Endothelial cell (in vitro differentiated cells): ENCODE data around the gene SEC61A2. TPM values are rescaled to one million over a fixed set of nuclear protein-coding genes. Genes with fewer than 3 reads are reported as not detected.
A peak's percentile ranks its signal among the peaks of the same experiment; 100 is the strongest.

Experiments used
- DNase-seq: peaks from one replicate; pipeline ENCODE4 v3.0.0; 2021; ENCODE audit warnings: low spot score
- H3K27ac Mint-ChIP-seq: one replicate; pipeline ENCODE4 v1.8.0; 2021; ENCODE audit warnings: mixed read lengths, inconsistent platforms; ENCODE audit not compliant: unreplicated experiment
- H3K27me3 Mint-ChIP-seq: one replicate; pipeline ENCODE4 v1.8.0; 2021; ENCODE audit warnings: mild to moderate bottlenecking, moderate library complexity, mixed read lengths, inconsistent platforms; ENCODE audit not compliant: unreplicated experiment
- H3K36me3 Mint-ChIP-seq: one replicate; pipeline ENCODE4 v1.8.0; 2021; ENCODE audit warnings: mild to moderate bottlenecking, low read depth, mixed read lengths, inconsistent platforms; ENCODE audit not compliant: unreplicated experiment
- H3K4me1 Mint-ChIP-seq: one replicate; pipeline ENCODE4 v1.8.0; 2021; ENCODE audit warnings: mild to moderate bottlenecking, mixed read lengths, inconsistent platforms; ENCODE audit not compliant: unreplicated experiment
- H3K4me3 Mint-ChIP-seq: one replicate; pipeline ENCODE4 v1.8.0; 2021; ENCODE audit warnings: mild to moderate bottlenecking, mixed read lengths, inconsistent platforms; ENCODE audit not compliant: unreplicated experiment
- H3K9me3 Mint-ChIP-seq: one replicate; pipeline ENCODE4 v1.8.0; 2021; ENCODE audit warnings: mixed read lengths, inconsistent platforms; ENCODE audit not compliant: unreplicated experiment
- CTCF ChIP-seq: fragments of 200-600 bp; sonication (generic); IDR thresholded peaks from one replicate; pipeline ENCODE4 v1.5.0; 2021; ENCODE audit warnings: antibody characterized with exemption; ENCODE audit not compliant: unreplicated experiment
- long read RNA-seq: library from polyadenylated mRNA; unstranded; transcript quantifications from one replicate; pipeline ENCODE4 v2.0.0, GENCODE V29; 2020; ENCODE audit not compliant: unreplicated experiment
- total RNA-seq: library from RNA; stranded (reverse); fragmentation: NEBNext Ultra II Directional; extraction: Animal tissue kit (Norgen Biotek cat#: 25700); gene quantifications from one replicate; pipeline ENCODE4 v1.2.1, GENCODE V29; 2021; ENCODE audit not compliant: unreplicated experiment

Gene SEC61A2
- 9.9 TPM for total RNA-seq
- long read RNA-seq, transcript SEC61A2-201 (12 exons, 1,893 nt) = major isoform, 6 of 8 reads
- long read RNA-seq, partial matches to known transcripts = 0 of 8 reads
- long read RNA-seq, other reads (novel, unspliced or antisense) = 2 of 8 reads

- no peaks in the 10 kb centered on the region for H3K9me3 Mint-ChIP-seq
- H3K36me3 Mint-ChIP-seq = peaks cover 4% of the 10 kb centered on the region
- H3K27me3 Mint-ChIP-seq = peaks cover 10% of the 10 kb centered on the region
- peak within 1 kb of the TSS; percentile 93 for H3K4me3 Mint-ChIP-seq
- no peak for TF ChIP-seq CTCF
- H3K27ac Mint-ChIP-seq = peak within 1 kb of the TSS; percentile 57
- peaks cover 5% of the 10 kb centered on the region for H3K4me1 Mint-ChIP-seq
- DNase-seq = peak; percentile 100
Measured at GRCh38 chr10:12129222-12130111, at the start of gene SEC61A2. Gene SEC61A2 (plus strand): TSS chr10:12129677. CDS start chr10:12129788, 111 bp downstream.

- Mint-ChIP-seq H3K27ac (no peak overlapping the region), H3K9me3 (no peaks in the 10 kb centered on the region), H3K27me3 (no peaks in the 10 kb centered on the region), H3K4me1 (no peaks in the 10 kb centered on the region), H3K36me3 (peaks cover 14% of the 10 kb centered on the region), H3K4me3 (no peak overlapping the region)
- no peak for TF ChIP-seq CTCF
- DNase-seq = no peak
Measured at GRCh38 chr10:12081470-12081869, 48.0 kb upstream of the SEC61A2 start.

- Mint-ChIP-seq H3K27me3 (no peaks in the 10 kb centered on the region), H3K36me3 (peaks cover 16% of the 10 kb centered on the region), H3K4me1 (no peaks in the 10 kb centered on the region), H3K4me3 (no peak overlapping the region), H3K27ac (no peak overlapping the region), H3K9me3 (no peaks in the 10 kb centered on the region)
- no peak for DNase-seq
- TF ChIP-seq CTCF = no peak
Measured at GRCh38 chr10:12081879-12082557, 47.5 kb upstream of the SEC61A2 start.

- H3K27ac Mint-ChIP-seq = peak overlapping the region; percentile 30
Measured at GRCh38 chr10:12088919-12089318, 40.6 kb upstream of the SEC61A2 start.

More at GRCh38 chr10:12088919-12089318, 40.6 kb upstream of the SEC61A2 start:
- peaks cover 46% of the 10 kb centered on the region for H3K36me3 Mint-ChIP-seq
- no peaks in the 10 kb centered on the region for H3K4me1 Mint-ChIP-seq
- DNase-seq = no peak
- peak overlapping the region; percentile 34 for H3K4me3 Mint-ChIP-seq
- no peaks in the 10 kb centered on the region for H3K9me3 Mint-ChIP-seq
- H3K27me3 Mint-ChIP-seq = no peaks in the 10 kb centered on the region
- no peak for TF ChIP-seq CTCF
